Osteocyte (in vitro differentiated cells): ENCODE measurements around the gene GNG2. TPM values are rescaled to one million over a fixed set of nuclear protein-coding genes. Genes with fewer than 3 reads are reported as not detected.

Experiments used
- DNase-seq: peaks from one replicate; pipeline ENCODE4 v3.0.0; 2021; ENCODE audit warnings: mixed read lengths; ENCODE audit not compliant: unreplicated experiment; ENCODE audit errors: extremely low spot score
- H3K27ac Mint-ChIP-seq: one replicate; pipeline ENCODE4 v1.8.0; 2021; ENCODE audit warnings: mild to moderate bottlenecking, mixed read lengths; ENCODE audit not compliant: unreplicated experiment
- H3K27me3 Mint-ChIP-seq: one replicate; pipeline ENCODE4 v1.8.0; 2021; ENCODE audit warnings: mixed read lengths; ENCODE audit not compliant: unreplicated experiment
- H3K36me3 Mint-ChIP-seq: one replicate; pipeline ENCODE4 v1.8.0; 2021; ENCODE audit warnings: mixed read lengths; ENCODE audit not compliant: unreplicated experiment
- H3K4me1 Mint-ChIP-seq: one replicate; pipeline ENCODE4 v1.8.0; 2021; ENCODE audit warnings: mixed read lengths; ENCODE audit not compliant: unreplicated experiment
- H3K4me3 Mint-ChIP-seq: one replicate; pipeline ENCODE4 v1.8.0; 2021; ENCODE audit warnings: mild to moderate bottlenecking, moderate library complexity, mixed read lengths; ENCODE audit not compliant: unreplicated experiment
- H3K9me3 Mint-ChIP-seq: one replicate; pipeline ENCODE4 v1.8.0; 2021; ENCODE audit warnings: mixed read lengths; ENCODE audit not compliant: unreplicated experiment
- total RNA-seq: library from RNA; stranded (reverse); gene quantifications from 2 replicates; pipeline ENCODE4 v1.2.1, GENCODE V29; 2021
- TF ChIP-seq, protein P1 (sequence below): fragments of 200-600 bp; sonication (generic); IDR thresholded peaks from 2 replicates; pipeline ENCODE4 v1.5.0; 2021; ENCODE audit warnings: antibody characterized with exemption, mild to moderate bottlenecking, moderate library complexity

The GNG2 gene
- total RNA-seq, 1 donor from 2014 or later: 3.9 TPM

DNA sequence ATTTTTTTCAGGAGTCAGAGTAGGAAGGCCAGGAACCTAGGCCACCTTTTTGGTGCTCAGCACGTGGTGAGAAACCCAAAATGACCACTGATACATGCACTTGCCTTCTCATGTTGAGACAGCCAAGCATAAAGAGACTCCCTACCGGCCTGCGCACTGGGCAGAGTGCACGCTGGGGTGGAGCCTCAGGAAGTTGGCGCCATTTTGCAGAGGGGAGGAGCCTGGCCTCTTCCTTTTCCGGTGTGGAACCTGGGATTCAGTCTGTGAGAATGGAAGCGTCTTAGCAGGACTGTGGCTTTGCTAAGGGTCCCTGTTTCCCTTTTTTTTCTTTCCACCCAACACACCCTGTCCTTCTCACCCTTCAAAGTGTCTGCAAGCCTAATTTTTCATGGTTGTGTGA is 66.0 kb downstream of the GNG2 start:
- Mint-ChIP-seq H3K9me3 (no peaks in the 10 kb centered on the region), H3K36me3 (no peaks in the 10 kb centered on the region), H3K4me1 (peaks cover 11% of the 10 kb centered on the region), H3K4me3 (no peak overlapping the region), H3K27ac (no peak overlapping the region), H3K27me3 (no peaks in the 10 kb centered on the region)
- TF ChIP-seq, protein P1, sequence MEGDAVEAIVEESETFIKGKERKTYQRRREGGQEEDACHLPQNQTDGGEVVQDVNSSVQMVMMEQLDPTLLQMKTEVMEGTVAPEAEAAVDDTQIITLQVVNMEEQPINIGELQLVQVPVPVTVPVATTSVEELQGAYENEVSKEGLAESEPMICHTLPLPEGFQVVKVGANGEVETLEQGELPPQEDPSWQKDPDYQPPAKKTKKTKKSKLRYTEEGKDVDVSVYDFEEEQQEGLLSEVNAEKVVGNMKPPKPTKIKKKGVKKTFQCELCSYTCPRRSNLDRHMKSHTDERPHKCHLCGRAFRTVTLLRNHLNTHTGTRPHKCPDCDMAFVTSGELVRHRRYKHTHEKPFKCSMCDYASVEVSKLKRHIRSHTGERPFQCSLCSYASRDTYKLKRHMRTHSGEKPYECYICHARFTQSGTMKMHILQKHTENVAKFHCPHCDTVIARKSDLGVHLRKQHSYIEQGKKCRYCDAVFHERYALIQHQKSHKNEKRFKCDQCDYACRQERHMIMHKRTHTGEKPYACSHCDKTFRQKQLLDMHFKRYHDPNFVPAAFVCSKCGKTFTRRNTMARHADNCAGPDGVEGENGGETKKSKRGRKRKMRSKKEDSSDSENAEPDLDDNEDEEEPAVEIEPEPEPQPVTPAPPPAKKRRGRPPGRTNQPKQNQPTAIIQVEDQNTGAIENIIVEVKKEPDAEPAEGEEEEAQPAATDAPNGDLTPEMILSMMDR: no peak
- no peak for DNase-seq

DNA sequence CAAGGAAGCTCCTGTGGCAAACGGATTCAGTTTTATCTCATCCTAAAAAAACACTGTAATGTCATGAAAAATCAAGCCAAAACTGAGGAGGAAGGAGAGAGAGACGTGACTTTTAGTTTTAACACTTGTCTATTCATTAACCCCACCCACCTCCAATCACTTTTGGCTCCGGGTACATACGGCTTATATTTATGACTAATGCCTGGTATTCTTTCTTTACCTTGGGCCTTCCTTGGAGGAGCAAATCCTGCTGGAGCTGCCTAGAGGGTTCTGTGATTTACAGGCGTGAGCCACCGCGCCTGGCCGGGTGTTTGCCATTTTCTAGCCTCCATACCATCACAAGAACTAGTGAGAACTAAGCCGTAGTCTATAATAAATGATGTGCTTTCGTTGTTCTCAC is 68.2 kb downstream of the GNG2 start:
- Mint-ChIP-seq H3K27me3 (no peaks in the 10 kb centered on the region), H3K27ac (no peak overlapping the region), H3K9me3 (no peaks in the 10 kb centered on the region), H3K4me3 (no peak overlapping the region), H3K36me3 (no peaks in the 10 kb centered on the region), H3K4me1 (no peaks in the 10 kb centered on the region)
- DNase-seq: no peak
- TF ChIP-seq, protein P1: no peak

DNA sequence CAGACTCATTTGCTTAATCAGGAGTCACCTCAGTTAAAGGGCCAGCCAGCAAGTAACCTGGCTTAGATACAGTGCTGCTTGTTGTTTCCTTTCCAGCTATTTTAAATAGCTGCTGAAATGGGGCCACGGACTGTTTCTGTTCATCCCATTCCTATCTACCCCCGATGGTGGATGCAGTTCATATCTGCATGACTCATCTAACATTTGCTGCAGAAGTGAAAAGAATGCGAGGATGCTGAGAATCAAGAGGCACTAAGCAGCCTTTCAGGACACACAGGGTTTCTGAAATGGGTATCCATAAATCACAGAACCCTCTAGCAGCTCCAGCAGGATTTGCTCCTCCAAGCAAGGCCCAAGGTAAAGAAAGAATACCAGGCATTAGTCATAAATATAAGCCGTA is 68.8 kb downstream of the GNG2 start:
- no peaks in the 10 kb centered on the region for H3K27me3 Mint-ChIP-seq
- TF ChIP-seq, protein P1: no peak
- DNase-seq: no peak
- H3K9me3 Mint-ChIP-seq: no peaks in the 10 kb centered on the region
- no peak overlapping the region for H3K27ac Mint-ChIP-seq
- no peak overlapping the region for H3K4me3 Mint-ChIP-seq
- H3K36me3 Mint-ChIP-seq: no peaks in the 10 kb centered on the region
- H3K4me1 Mint-ChIP-seq: no peaks in the 10 kb centered on the region

DNA sequence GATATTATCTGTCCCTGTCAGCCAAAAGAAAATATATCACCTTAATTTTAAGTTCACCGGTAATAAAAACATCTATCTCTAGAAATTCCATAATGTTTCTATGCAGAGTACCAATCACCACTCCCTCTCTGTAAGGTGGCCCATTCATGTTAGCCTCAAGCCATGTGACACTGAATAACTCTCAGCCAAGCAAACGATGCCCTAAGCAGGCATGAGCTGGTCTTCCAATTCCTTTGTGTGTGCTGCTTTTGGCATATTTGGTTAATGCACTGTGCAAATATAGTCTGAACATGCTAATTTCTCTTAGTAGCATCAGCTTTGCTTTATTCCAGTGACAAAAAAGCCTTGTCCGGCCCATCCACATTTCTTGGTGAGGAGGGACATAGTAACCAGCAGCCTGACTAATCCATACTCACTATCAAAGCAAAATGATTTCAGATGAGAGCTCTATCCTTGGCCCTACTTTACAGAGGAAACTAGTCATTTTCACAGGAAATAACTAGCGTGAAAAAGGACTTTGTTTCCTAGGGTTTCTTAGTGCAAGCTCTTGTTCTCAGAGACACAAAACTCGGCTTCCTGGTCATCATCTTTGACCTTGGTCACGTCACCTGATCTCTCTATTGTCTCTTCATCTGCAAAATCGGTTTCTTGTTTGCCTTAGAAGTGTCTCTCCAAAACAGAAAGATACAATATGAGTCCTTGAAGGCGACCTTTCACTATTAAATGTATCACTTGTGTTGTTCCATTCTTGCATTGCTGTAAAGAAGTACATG is 69.7 kb downstream of the GNG2 start:
- TF ChIP-seq, protein P1: no peak
- Mint-ChIP-seq H3K27me3 (no peaks in the 10 kb centered on the region), H3K9me3 (no peaks in the 10 kb centered on the region), H3K27ac (no peak overlapping the region), H3K4me3 (no peak overlapping the region), H3K4me1 (no peaks in the 10 kb centered on the region), H3K36me3 (no peaks in the 10 kb centered on the region)
- no peak for DNase-seq

DNA sequence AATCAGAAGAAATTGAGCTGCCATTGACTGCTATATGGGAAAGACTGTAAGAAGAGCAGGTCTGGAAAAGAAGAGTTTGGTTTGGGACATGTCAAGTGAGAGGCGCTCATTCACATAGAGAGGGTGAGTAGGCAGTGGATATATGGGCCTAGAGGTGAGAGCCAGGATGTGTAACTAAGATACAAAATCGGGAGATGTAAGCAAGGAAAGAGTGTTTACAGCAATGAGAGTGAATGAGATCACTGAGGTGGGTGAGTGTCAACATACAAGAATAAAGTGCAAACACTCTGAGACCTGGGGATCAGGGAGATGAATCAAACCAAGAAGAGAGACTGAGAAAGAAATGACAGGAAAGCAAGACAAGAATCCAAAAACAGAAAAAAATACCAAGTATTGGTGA is 70.9 kb downstream of the GNG2 start:
- H3K36me3 Mint-ChIP-seq: no peaks in the 10 kb centered on the region
- H3K9me3 Mint-ChIP-seq: no peaks in the 10 kb centered on the region
- no peaks in the 10 kb centered on the region for H3K27me3 Mint-ChIP-seq
- TF ChIP-seq, protein P1: no peak
- H3K4me3 Mint-ChIP-seq: no peak overlapping the region
- H3K4me1 Mint-ChIP-seq: no peaks in the 10 kb centered on the region
- DNase-seq: no peak
- no peak overlapping the region for H3K27ac Mint-ChIP-seq
